GM12872 (cell line): ENCODE measurements around the gene HABP2.
A peak's percentile ranks its signal among the peaks of the same experiment; 100 is the strongest.

Experiments
- CTCF ChIP-seq: IDR thresholded peaks from 3 replicates; pipeline ENCODE4 v1.5.1; 2011; ENCODE audit warnings: low read depth, mild to moderate bottlenecking, low read length, moderate library complexity; ENCODE audit not compliant: insufficient read depth

Gene HABP2

GRCh38 chr10:113613427-113613826, 60.6 kb downstream of the HABP2 start:
- TF ChIP-seq CTCF, result no peak

- TF ChIP-seq CTCF, result no peak
Observed at GRCh38 chr10:113613977-113614690, 61.3 kb downstream of the HABP2 start.

- peak; percentile 37; the same call in 2 of the 3 replicates for TF ChIP-seq CTCF
Observed at GRCh38 chr10:113616244-113617074, 63.6 kb downstream of the HABP2 start.

GRCh38 chr10:113617086-113617485, 64.2 kb downstream of the HABP2 start:
- no peak for TF ChIP-seq CTCF

- no peak for TF ChIP-seq CTCF
Observed at GRCh38 chr10:113618338-113618737, 65.5 kb downstream of the HABP2 start.

- TF ChIP-seq CTCF, result no peak
Observed at GRCh38 chr10:113619401-113619800, 66.5 kb downstream of the HABP2 start.

- no peak for TF ChIP-seq CTCF
Observed at GRCh38 chr10:113620511-113620910, 67.7 kb downstream of the HABP2 start.
